HG02763 (cell line): Measurements from ENCODE around the gene MIOX.
"Not testable (repeated sequence)": the region's sequence is repeated elsewhere in the genome, so short reads cannot be mapped to it uniquely, and the experiment has no call there.

ENCODE experiments used
- ATAC-seq: cut with Tn5 transposase; IDR thresholded peaks from one replicate; pipeline ENCODE4 v1.9.1; 2021; ENCODE audit warnings: mild to moderate bottlenecking, moderate library complexity; ENCODE audit not compliant: unreplicated experiment

Gene MIOX

GRCh38 chr22:50527921-50528681 is 41.4 kb downstream of the MIOX start:
- no peak for ATAC-seq

DNA sequence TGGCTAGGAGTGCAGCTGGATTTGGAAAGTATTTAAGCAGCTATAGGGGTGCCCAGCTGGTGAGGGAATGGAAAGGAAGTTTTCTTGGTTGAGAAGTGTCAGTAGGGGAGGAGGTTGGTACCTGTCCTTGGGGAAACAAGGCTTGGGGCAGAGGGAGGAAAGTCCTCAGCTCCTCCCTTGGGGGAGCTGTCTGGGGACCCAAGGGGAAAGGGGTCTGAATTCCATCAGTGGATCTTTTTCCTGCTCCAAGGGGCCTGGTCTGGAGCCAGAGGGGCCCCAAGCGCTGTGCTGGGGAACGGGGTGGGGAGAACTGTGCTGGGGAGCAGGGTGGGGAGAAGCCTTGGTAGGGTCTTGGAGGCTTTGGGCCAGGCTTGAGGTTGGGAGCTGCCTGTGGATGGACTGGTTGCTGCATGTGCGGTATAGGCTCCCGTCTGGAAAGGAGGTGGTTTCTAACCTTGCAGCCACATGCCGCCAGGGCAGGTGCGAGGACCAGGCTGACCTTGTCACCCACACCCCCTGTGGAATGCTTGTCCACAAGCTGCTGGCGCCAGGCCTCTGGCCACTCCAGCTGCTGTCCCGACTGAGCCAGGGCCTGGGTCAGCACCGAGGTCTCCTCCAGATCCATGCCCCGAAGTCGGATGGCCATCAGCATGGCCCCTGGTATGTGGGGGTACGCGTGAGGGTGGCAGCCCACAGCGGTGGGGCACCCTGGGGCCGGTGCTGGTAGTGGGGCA is 42.2 kb downstream of the MIOX start:
- no peak for ATAC-seq

GRCh38 chr22:50529416-50529896 is 42.8 kb downstream of the MIOX start:
- ATAC-seq = no peak

- ATAC-seq = peak; percentile 18
Observed at GRCh38 chr22:50529897-50530579, 43.4 kb downstream of the MIOX start, which contains the start of gene TYMP. Gene TYMP (minus strand): TSS chr22:50530012. CDS start chr22:50529709, 303 bp downstream.

- no peak for ATAC-seq
Observed at GRCh38 chr22:50530580-50530876, 43.9 kb downstream of the MIOX start.

DNA sequence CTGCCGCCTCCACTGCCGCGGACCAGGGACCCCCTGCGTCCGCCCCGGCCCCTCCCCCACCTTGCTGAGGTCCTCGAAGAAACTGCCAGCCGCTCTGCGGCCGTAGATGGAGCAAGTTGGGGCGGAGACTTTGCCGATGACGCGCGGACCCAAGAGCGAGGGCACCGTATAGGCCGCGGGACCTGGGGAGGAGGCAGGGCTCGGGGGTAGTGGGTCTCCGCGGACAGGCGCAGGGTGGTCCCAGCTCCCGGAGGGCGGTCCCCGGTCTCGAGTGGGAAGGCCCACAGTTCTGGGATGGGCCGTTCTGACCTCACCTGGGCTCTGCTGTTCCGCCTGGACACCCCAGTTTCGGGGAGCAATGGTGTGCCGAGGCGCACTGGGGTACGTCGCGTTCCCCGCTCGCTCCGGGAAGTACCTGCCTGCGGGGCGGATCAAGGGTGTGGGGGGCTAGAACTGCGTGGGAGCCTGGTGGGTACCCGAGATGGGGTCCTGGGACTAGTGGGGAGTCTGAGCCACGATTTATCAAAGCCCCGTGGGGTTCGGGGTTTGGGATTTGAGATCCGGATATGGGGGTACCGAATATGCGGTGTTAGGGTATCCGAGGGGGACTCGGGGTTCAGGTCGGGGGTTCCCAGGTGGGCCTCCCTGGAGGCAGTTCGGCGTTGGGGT is 44.4 kb downstream of the MIOX start:
- ATAC-seq = no peak

- ATAC-seq = peak; percentile 36
Observed at GRCh38 chr22:50531546-50531961, 44.9 kb downstream of the MIOX start.

DNA sequence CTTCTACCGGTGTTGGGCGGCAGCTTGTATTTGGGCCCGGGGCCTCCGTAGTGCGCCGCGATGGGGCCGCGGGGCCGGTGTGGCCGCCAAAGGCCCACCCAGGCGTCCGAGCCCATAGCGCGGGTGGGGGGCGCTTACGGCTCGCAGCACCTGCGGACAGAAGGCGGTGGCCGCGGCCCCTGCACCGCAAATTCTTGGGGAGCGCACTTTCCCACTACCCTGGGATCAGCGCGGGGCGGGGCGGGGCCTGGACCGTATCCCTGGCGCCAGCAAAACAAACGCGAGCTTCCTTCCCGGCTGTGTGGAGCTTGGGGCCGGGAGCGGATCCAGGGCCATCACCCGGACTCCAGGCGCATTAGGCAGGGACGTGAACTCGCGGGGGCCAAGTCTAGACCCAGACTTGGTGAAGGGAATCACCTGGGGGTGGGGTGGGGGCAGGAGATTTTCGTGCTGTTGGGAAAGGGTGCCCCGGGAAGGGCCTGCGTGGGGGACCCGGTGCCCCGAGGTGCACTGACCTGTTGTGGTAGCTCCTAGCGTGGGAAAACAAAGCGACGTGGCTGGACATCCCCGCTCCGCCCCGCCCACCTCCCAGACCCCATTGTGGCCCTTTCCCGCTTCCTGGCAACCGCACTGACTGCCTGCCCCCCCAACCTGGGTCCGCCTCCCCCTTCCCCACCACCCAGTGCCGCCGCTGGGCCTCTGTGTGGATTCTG is 45.5 kb downstream of the MIOX start:
- peak; percentile 4 for ATAC-seq

DNA sequence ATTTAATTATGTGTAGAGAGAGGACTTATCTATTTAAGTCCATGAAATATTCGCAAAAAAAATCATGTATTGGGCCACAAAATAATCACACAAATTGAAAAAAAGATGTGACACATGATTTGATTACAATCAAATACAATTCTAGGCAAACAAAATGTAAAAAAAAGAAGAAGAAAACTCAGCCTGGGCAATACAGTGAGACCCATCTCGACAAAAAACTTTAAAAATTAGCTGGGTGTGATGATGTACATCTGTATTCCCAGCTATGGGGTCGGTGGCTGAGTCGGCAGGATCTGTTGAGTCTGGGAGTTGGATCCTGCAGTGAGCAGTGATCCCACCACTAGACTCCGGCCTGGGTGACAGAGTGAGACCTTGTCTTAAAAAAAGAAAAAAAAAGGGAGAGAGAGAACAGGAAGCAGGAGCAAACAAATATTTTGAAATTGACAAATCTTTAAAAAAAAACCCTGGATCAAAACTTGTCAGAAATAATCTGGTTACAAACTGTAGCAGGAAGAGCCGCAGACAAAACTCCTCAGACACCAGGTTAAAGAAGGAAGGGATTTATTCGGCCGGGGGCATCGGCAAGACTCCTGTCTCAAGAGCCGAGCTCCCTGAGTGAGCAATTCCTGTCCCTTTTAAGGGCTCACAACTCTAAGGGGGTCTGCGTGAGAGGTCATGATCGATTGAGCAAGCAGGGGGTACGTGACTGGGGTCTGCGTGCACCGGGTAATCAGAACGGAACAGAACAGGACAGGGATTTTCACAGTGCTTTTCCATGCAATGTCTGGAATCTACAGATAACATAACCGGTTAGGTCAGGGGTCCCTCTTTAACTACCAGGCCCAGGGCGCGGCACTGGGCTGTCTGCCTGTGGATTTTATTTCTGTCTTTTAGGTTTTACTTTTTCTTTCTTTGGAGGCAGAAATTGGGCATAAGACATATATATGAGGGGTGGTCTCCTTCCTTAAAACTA is 46.5 kb downstream of the MIOX start:
- no peak for ATAC-seq

DNA sequence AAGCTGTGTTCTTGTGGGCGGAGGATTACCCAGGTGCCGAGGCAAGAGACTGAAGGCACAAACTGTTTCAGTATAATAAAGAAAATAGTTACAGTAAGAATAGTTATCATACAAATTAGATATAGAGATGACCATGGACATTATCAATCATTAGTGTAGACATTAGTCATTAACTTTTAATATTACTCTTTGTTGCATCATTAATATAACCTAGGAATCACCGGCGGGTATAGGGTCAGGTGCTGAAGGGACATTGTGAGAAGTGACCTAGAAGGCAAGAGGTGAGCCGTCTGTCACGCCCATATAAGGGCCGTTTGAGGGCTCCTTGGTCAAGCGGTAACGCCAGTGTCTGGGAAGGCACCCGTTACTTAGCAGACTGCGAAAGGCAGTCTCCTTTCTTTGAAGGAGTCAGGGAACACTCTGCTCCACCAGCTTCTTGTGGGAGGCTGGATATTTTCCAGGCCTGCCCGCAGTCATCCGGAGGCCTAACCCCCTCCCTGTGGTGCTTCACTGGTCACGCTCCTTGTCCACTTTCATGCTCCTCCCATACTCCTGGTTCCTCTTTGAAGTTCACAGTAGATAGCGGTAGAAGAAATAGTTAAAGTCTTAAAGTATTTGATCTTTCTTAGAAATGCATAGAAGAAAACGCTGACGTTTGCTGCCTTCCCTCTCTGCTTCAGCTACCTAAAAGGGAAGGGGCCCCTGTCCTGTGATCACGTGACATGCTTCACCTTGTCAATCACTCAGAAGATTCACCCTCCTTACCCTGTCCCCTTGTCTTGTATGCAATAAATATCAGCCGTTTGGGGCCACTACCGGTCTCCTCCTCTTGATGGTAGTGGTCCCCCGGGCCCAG is 47.4 kb downstream of the MIOX start:
- not testable (repeated sequence) for ATAC-seq

GRCh38 chr22:50535113-50535512 is 48.5 kb downstream of the MIOX start:
- ATAC-seq = no peak

- no peak for ATAC-seq
Observed at GRCh38 chr22:50536226-50536625, 49.6 kb downstream of the MIOX start.

- no peak for ATAC-seq
Observed at GRCh38 chr22:50537765-50538164, 51.1 kb downstream of the MIOX start.
